Stimulated activated CD4-positive, alpha-beta T cell treated with anti-CD3 and anti-CD28 coated beads, Interleukin-4, amount 100 ng/mL, for 1 hour (primary cell): Measurements from ENCODE around the gene PROC.

Source experiments
- DNase-seq: peaks from one replicate; pipeline ENCODE4 v3.0.0-alpha.2; 2020

The PROC gene

DNA sequence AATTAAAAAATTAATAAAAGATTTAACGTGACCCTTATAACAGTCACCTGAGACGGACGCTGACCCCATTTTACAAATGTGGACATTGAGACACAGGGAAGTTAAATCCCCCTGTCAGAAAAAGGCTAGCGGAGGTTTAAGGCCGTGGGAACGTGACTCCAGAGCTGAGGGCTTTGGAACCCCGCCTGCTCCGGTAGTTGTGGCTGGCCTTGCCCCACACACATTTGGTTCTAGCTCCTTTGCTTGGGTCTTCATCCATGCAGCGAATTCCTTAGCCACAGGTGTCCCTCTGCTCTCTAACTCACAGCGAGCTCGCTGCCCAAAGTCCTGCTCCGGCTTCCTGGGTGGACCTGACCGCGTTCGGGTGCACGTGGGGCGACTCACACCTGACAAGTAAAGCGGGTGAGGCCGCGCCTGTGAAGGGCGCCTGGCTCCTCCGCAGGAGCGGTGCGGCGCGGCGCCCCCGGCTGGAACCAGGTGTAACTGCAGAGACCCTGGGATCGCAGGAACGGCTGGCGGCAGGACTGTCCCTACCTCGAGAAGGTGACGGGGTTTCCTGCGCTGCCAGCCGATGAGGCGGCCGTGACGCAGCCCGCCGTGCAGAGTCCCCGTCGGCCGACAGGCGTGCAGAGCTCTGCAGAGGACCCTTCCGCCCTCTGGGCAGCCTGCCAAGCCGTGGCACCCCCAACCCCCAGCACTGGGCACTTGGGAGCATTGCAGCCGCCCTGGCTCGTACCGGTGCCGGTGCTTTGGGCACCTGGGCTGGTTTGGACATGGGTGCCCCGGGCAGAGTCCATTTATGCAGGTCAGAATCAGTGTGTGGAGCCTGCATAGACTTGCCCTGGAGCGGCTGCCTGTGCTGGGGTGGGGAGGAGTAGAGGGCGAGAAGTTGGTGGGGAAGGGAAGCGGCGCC is 2.4 kb upstream of the PROC start:
- peak; percentile 82 for DNase-seq

DNA sequence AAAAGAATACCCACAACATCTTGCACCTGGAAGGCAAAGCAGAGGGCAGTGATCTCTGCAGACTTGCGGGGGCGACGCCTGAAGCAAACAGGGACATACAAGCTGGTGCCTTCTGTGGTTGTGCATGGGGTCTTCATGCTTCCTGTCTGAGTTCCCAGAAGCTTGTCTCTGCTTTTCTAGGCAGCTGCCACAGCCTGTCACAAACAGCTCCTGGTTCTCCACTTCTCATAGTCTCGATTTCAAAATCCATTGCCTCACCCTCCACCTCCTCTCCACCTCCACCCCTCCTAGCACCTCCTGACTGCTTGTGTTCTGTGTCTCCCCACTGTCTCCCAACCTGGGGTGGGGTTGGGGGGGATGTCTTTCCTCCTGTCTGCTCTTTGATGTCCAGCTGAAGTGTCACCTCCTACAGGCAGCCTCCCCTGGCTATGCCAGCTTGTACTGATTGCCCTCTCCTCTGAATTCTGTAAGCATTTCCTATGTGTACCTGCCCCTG is 1.7 kb upstream of the PROC start:
- DNase-seq: no peak

DNA sequence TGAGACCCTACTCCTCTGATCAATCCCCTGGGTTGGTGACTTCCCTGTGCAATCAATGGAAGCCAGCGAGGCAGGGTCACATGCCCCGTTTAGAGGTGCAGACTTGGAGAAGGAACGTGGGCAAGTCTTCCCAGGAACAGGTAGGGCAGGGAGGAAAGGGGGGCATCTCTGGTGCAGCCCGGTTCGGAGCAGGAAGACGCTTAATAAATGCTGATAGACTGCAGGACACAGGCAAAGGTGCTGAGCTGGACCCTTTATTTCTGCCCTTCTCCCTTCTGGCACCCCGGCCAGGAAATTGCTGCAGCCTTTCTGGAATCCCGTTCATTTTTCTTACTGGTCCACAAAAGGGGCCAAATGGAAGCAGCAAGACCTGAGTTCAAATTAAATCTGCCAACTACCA is 821 bp upstream of the PROC start:
- DNase-seq: no peak

DNA sequence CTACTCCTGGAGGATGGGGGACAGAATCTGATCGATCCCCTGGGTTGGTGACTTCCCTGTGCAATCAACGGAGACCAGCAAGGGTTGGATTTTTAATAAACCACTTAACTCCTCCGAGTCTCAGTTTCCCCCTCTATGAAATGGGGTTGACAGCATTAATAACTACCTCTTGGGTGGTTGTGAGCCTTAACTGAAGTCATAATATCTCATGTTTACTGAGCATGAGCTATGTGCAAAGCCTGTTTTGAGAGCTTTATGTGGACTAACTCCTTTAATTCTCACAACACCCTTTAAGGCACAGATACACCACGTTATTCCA is 844 bp downstream of the PROC start:
- no peak for DNase-seq

DNA sequence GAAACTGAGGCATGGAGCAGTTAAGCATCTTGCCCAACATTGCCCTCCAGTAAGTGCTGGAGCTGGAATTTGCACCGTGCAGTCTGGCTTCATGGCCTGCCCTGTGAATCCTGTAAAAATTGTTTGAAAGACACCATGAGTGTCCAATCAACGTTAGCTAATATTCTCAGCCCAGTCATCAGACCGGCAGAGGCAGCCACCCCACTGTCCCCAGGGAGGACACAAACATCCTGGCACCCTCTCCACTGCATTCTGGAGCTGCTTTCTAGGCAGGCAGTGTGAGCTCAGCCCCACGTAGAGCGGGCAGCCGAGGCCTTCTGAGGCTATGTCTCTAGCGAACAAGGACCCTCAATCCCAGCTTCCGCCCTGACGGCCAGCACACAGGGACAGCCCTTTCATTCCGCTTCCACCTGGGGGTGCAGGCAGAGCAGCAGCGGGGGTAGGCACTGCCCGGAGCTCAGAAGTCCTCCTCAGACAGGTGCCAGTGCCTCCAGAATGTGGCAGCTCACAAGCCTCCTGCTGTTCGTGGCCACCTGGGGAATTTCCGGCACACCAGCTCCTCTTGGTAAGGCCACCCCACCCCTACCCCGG is 1.3 kb downstream of the PROC start:
- no peak for DNase-seq

DNA sequence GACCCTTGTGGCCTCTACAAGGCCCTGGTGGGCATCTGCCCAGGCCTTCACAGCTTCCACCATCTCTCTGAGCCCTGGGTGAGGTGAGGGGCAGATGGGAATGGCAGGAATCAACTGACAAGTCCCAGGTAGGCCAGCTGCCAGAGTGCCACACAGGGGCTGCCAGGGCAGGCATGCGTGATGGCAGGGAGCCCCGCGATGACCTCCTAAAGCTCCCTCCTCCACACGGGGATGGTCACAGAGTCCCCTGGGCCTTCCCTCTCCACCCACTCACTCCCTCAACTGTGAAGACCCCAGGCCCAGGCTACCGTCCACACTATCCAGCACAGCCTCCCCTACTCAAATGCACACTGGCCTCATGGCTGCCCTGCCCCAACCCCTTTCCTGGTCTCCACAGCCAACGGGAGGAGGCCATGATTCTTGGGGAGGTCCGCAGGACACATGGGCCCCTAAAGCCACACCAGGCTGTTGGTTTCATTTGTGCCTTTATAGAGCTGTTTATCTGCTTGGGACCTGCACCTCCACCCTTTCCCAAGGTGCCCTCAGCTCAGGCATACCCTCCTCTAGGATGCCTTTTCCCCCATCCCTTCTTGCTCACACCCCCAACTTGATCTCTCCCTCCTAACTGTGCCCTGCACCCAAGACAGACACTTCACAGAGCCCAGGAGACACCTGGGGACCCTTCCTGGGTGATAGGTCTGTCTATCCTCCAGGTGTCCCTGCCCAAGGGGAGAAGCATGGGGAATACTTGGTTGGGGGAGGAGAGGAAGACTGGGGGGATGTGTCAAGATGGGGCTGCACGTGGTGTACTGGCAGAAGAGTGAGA is 2.0 kb downstream of the PROC start:
- no peak for DNase-seq

DNA sequence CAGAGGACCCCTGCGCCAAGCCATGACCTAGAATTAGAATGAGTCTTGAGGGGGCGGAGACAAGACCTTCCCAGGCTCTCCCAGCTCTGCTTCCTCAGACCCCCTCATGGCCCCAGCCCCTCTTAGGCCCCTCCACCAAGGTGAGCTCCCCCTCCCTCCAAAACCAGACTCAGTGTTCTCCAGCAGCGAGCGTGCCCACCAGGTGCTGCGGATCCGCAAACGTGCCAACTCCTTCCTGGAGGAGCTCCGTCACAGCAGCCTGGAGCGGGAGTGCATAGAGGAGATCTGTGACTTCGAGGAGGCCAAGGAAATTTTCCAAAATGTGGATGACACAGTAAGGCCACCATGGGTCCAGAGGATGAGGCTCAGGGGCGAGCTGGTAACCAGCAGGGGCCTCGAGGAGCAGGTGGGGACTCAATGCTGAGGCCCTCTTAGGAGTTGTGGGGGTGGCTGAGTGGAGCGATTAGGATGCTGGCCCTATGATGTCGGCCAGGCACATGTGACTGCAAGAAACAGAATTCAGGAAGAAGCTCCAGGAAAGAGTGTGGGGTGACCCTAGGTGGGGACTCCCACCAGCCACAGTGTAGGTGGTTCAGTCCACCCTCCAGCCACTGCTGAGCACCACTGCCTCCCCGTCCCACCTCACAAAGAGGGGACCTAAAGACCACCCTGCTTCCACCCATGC is 3.0 kb downstream of the PROC start:
- DNase-seq: no peak

DNA sequence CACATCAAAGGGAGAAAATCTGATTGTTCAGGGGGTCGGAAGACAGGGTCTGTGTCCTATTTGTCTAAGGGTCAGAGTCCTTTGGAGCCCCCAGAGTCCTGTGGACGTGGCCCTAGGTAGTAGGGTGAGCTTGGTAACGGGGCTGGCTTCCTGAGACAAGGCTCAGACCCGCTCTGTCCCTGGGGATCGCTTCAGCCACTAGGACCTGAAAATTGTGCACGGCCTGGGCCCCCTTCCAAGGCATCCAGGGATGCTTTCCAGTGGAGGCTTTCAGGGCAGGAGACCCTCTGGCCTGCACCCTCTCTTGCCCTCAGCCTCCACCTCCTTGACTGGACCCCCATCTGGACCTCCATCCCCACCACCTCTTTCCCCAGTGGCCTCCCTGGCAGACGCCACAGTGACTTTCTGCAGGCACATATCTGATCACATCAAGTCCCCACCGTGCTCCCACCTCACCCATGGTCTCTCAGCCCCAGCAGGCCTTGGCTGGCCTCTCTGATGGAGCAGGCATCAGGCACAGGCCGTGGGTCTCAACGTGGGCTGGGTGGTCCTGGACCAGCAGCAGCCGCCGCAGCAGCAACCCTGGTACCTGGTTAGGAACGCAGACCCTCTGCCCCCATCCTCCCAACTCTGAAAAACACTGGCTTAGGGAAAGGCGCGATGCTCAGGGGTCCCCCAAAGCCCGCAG is 3.8 kb downstream of the PROC start:
- no peak for DNase-seq

DNA sequence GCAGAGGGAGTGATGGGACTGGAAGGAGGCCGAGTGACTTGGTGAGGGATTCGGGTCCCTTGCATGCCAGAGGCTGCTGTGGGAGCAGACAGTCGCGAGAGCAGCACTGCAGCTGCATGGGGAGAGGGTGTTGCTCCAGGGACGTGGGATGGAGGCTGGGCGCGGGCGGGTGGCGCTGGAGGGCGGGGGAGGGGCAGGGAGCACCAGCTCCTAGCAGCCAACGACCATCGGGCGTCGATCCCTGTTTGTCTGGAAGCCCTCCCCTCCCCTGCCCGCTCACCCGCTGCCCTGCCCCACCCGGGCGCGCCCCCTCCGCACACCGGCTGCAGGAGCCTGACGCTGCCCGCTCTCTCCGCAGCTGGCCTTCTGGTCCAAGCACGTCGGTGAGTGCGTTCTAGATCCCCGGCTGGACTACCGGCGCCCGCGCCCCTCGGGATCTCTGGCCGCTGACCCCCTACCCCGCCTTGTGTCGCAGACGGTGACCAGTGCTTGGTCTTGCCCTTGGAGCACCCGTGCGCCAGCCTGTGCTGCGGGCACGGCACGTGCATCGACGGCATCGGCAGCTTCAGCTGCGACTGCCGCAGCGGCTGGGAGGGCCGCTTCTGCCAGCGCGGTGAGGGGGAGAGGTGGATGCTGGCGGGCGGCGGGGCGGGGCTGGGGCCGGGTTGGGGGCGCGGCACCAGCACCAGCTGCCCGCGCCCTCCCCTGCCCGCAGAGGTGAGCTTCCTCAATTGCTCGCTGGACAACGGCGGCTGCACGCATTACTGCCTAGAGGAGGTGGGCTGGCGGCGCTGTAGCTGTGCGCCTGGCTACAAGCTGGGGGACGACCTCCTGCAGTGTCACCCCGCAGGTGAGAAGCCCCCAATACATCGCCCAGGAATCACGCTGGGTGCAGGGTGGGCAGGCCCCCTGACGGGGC is 4.6 kb downstream of the PROC start:
- no peak for DNase-seq

DNA sequence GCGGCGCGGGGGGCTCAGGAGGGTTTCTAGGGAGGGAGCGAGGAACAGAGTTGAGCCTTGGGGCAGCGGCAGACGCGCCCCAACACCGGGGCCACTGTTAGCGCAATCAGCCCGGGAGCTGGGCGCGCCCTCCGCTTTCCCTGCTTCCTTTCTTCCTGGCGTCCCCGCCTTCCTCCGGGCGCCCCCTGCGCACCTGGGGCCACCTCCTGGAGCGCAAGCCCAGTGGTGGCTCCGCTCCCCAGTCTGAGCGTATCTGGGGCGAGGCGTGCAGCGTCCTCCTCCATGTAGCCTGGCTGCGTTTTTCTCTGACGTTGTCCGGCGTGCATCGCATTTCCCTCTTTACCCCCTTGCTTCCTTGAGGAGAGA is 5.2 kb downstream of the PROC start:
- DNase-seq: no peak

DNA sequence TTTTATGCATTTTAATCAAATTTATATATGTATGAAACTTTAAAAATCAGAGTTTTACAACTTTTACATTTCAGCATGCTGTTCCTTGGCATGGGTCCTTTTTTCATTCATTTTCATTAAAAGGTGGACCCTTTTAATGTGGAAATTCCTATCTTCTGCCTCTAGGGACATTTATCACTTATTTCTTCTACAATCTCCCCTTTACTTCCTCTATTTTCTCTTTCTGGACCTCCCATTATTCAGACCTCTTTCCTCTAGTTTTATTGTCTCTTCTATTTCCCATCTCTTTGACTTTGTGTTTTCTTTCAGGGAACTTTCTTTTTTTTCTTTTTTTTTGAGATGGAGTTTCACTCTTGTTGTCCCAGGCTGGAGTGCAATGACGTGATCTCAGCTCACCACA is 5.7 kb downstream of the PROC start:
- no peak for DNase-seq

DNA sequence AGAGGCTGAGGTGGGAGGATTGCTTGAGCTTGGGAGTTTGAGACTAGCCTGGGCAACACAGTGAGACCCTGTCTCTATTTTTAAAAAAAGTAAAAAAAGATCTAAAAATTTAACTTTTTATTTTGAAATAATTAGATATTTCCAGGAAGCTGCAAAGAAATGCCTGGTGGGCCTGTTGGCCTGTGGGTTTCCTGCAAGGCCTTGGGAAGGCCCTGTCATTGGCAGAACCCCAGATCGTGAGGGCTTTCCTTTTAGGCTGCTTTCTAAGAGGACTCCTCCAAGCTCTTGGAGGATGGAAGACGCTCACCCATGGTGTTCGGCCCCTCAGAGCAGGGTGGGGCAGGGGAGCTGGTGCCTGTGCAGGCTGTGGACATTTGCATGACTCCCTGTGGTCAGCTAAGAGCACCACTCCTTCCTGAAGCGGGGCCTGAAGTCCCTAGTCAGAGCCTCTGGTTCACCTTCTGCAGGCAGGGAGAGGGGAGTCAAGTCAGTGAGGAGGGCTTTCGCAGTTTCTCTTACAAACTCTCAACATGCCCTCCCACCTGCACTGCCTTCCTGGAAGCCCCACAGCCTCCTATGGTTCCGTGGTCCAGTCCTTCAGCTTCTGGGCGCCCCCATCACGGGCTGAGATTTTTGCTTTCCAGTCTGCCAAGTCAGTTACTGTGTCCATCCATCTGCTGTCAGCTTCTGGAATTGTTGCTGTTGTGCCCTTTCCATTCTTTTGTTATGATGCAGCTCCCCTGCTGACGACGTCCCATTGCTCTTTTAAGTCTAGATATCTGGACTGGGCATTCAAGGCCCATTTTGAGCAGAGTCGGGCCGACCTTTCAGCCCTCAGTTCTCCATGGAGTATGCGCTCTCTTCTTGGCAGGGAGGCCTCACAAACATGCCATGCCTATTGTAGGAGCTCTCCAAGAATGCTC is 6.6 kb downstream of the PROC start:
- DNase-seq: no peak

DNA sequence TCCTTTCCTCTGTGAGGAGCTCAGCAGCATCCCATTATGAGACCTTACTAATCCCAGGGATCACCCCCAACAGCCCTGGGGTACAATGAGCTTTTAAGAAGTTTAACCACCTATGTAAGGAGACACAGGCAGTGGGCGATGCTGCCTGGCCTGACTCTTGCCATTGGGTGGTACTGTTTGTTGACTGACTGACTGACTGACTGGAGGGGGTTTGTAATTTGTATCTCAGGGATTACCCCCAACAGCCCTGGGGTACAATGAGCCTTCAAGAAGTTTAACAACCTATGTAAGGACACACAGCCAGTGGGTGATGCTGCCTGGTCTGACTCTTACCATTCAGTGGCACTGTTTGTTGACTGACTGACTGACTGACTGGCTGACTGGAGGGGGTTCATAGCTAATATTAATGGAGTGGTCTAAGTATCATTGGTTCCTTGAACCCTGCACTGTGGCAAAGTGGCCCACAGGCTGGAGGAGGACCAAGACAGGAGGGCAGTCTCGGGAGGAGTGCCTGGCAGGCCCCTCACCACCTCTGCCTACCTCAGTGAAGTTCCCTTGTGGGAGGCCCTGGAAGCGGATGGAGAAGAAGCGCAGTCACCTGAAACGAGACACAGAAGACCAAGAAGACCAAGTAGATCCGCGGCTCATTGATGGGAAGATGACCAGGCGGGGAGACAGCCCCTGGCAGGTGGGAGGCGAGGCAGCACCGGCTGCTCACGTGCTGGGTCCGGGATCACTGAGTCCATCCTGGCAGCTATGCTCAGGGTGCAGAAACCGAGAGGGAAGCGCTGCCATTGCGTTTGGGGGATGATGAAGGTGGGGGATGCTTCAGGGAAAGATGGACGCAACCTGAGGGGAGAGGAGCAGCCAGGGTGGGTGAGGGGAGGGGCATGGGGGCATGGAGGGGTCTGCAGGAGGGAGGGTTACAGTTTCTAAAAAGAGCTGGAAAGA is 7.6 kb downstream of the PROC start:
- no peak for DNase-seq

DNA sequence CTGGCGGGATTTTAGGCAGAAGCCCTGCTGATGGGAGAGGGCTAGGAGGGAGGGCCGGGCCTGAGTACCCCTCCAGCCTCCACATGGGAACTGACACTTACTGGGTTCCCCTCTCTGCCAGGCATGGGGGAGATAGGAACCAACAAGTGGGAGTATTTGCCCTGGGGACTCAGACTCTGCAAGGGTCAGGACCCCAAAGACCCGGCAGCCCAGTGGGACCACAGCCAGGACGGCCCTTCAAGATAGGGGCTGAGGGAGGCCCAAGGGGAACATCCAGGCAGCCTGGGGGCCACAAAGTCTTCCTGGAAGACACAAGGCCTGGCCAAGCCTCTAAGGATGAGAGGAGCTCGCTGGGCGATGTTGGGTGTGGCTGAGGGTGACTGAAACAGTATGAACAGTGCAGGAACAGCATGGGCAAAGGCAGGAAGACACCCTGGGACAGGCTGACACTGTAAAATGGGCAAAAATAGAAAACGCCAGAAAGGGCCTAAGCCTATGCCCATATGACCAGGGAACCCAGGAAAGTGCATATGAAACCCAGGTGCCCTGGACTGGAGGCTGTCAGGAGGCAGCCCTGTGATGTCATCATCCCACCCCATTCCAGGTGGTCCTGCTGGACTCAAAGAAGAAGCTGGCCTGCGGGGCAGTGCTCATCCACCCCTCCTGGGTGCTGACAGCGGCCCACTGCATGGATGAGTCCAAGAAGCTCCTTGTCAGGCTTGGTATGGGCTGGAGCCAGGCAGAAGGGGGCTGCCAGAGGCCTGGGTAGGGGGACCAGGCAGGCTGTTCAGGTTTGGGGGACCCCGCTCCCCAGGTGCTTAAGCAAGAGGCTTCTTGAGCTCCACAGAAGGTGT is 8.5 kb downstream of the PROC start:
- no peak for DNase-seq

DNA sequence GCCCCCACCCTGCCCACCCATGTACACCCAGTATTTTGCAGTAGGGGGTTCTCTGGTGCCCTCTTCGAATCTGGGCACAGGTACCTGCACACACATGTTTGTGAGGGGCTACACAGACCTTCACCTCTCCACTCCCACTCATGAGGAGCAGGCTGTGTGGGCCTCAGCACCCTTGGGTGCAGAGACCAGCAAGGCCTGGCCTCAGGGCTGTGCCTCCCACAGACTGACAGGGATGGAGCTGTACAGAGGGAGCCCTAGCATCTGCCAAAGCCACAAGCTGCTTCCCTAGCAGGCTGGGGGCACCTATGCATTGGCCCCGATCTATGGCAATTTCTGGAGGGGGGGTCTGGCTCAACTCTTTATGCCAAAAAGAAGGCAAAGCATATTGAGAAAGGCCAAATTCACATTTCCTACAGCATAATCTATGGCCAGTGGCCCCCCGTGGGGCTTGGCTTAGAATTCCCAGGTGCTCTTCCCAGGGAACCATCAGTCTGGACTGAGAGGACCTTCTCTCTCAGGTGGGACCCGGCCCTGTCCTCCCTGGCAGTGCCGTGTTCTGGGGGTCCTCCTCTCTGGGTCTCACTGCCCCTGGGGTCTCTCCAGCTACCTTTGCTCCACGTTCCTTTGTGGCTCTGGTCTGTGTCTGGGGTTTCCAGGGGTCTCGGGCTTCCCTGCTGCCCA is 9.3 kb downstream of the PROC start:
- DNase-seq: no peak

DNA sequence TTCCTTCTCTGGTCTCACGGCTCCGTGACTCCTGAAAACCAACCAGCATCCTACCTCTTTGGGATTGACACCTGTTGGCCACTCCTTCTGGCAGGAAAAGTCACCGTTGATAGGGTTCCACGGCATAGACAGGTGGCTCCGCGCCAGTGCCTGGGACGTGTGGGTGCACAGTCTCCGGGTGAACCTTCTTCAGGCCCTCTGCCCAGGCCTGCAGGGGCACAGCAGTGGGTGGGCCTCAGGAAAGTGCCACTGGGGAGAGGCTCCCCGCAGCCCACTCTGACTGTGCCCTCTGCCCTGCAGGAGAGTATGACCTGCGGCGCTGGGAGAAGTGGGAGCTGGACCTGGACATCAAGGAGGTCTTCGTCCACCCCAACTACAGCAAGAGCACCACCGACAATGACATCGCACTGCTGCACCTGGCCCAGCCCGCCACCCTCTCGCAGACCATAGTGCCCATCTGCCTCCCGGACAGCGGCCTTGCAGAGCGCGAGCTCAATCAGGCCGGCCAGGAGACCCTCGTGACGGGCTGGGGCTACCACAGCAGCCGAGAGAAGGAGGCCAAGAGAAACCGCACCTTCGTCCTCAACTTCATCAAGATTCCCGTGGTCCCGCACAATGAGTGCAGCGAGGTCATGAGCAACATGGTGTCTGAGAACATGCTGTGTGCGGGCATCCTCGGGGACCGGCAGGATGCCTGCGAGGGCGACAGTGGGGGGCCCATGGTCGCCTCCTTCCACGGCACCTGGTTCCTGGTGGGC is 10.0 kb downstream of the PROC start:
- no peak for DNase-seq

DNA sequence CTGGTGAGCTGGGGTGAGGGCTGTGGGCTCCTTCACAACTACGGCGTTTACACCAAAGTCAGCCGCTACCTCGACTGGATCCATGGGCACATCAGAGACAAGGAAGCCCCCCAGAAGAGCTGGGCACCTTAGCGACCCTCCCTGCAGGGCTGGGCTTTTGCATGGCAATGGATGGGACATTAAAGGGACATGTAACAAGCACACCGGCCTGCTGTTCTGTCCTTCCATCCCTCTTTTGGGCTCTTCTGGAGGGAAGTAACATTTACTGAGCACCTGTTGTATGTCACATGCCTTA is 10.5 kb downstream of the PROC start:
- no peak for DNase-seq
